ENCODE data around the gene OR52A1. TPM values are rescaled to one million over a fixed set of nuclear protein-coding genes. Genes with fewer than 3 reads are reported as not detected.
"Not testable (repeated sequence)": the region's sequence is repeated elsewhere in the genome, so short reads cannot be mapped to it uniquely, and the experiment has no call there.

OR52A1 gene
- total RNA-seq: not detected

DNA sequence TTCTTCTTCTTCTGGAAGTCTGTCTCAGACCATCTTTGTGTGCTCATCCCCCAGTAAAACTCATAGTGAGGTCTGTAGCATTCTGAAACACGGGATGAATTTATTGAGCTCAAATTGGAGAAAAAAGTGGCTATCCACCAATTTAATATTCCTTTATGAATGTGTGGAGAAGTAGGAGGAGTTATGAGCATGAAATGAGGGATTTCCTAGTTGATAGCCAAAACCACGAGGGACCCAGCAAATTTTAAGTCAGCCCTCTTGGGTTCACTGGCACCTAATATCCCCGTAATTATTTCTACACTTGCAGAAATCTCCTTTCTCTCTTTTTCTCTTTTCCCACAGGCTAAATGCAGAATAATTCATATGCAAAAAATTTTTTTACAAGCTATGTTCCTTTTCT lies at the start of gene OR52A1:
Gene OR52A1 (minus strand): TSS at position 101 of the 400 bp plus-strand sequence. CDS start 2,388 bp downstream, outside the sequence.
- Mint-ChIP-seq H3K9me3 (no peaks in the 10 kb centered on the region), H3K27ac (no peak within 1 kb of the TSS), H3K4me1 (no peaks in the 10 kb centered on the region), H3K27me3 (no peaks in the 10 kb centered on the region), H3K4me3 (no peak within 1 kb of the TSS), H3K36me3 (no peaks in the 10 kb centered on the region)
- ATAC-seq (ENCODE audit: low read depth) (no peak), DNase-seq (no peak)
- POLR2A ChIA-PET: no interaction called here

DNA sequence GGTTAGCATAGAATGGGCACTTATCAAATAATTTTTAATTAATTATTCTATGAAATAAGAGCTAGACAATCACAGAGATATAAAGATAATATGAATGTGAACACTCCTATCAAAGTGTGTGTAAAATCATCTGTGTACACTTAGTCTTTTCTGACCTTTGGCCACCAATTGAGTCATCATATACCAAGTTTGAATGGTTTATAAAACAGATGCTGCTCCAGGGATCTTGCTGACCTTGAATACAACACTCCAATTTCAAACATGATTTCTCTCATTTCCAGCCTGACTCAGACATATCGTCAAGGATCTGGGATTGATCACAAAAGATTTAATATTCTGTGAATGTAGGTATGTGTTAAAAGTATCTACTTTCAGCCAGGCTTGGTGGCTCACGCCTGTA lies 48.8 kb upstream of the OR52A1 start:
- Mint-ChIP-seq H3K4me1 (no peaks in the 10 kb centered on the region), H3K9me3 (no peaks in the 10 kb centered on the region), H3K4me3 (no peak overlapping the region), H3K27me3 (no peaks in the 10 kb centered on the region), H3K36me3 (no peaks in the 10 kb centered on the region), H3K27ac (no peak overlapping the region)
- ATAC-seq (ENCODE audit: low read depth) (no peak), DNase-seq (no peak)
- POLR2A ChIA-PET: no interaction called here

DNA sequence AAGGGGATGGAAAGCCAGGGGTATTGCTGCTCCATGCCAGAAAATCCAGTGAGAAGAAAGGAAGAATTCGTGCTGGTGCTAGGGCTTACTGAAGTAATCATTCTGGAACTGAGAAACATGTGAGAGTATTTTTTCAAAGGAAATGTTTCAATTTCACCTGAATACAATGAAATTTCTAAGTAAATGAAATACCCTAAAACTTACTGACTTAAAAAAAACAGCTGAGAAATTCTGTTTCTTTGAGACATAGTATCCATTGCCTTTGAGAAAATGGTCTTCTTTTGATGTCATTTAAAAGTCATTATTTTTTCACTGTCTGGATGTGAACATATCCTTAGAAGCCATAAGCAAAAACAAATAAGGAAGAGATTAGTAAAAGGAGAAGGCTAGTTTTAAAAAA lies 46.0 kb upstream of the OR52A1 start, which contains the start of gene OR51V1:
Gene OR51V1 (minus strand): TSS at position 101 of the 400 bp plus-strand sequence. CDS start 0 bp downstream, at position 101.
- Mint-ChIP-seq H3K9me3 (no peaks in the 10 kb centered on the region), H3K4me1 (no peaks in the 10 kb centered on the region), H3K4me3 (no peak within 1 kb of the TSS), H3K36me3 (no peaks in the 10 kb centered on the region), H3K27ac (no peak within 1 kb of the TSS), H3K27me3 (no peaks in the 10 kb centered on the region)
- POLR2A ChIA-PET: no interaction called here
- no peak for DNase-seq
- ATAC-seq (ENCODE audit: low read depth): no peak

DNA sequence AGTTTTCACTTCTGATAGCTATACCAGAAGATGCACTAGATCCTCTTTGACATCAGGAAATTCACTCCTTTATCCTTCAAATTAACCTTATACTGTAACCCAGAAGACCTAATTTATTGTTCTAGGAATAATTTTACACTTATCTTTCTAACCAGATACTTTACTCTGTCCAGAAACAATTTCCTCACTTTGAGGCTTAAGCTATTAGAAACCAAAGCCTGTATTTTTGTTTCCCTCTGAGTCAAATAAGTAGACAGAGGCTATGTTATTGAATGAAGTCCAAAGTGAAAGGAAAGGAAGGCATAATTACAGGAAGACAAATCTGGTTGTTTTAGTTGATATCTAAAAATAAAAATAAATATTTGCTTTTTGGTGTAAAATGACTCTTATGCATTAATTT lies 43.7 kb upstream of the OR52A1 start:
- Mint-ChIP-seq H3K9me3 (no peaks in the 10 kb centered on the region), H3K27me3 (no peaks in the 10 kb centered on the region), H3K36me3 (no peaks in the 10 kb centered on the region), H3K27ac (no peak overlapping the region), H3K4me3 (no peak overlapping the region), H3K4me1 (no peaks in the 10 kb centered on the region)
- POLR2A ChIA-PET: no interaction called here
- ATAC-seq (ENCODE audit: low read depth) (no peak), DNase-seq (no peak)

DNA sequence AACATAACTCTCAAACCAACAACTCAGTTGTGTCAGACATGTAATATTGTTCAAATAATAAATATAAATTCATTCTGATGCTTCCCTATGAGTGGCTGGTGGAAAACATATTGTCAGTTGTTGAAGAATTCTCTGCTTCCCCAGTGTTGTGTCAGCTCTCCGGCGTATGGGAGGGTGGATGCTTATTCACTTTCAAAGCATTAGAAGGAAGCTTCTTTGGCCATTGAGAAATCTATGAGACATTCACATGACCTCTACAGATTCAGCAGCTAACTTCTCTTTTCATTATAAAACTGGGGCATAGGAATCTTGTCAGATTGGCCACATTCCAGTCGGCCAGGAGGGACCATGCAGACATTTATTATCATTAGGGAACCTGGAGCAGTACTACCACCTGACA lies 43.0 kb upstream of the OR52A1 start:
- Mint-ChIP-seq H3K36me3 (no peaks in the 10 kb centered on the region), H3K27ac (no peak overlapping the region), H3K27me3 (no peaks in the 10 kb centered on the region), H3K4me1 (no peaks in the 10 kb centered on the region), H3K4me3 (no peak overlapping the region), H3K9me3 (no peaks in the 10 kb centered on the region)
- no peak for DNase-seq
- POLR2A ChIA-PET: no interaction called here
- no peak for ATAC-seq (ENCODE audit: low read depth)

DNA sequence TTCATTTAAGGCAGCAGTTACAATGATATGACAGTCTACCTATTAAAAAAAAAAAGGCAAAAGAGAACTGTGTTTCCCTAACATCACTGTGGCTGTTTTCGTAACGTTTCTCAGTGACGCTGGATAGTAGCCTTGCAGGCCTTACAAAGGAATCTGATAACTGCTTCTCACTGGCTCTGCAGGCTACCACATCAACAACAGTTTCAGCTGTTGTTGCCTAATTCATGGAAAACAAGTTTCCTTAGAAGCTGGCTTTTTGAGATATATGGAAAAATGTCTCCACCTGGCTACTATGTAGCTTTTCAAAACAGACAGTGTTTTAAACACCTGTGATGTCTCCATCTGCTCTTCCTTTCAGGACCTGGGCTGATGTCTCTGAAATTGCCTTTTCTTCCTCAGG lies 42.2 kb upstream of the OR52A1 start:
- no peak overlapping the region for H3K27ac Mint-ChIP-seq
- H3K36me3 Mint-ChIP-seq: no peaks in the 10 kb centered on the region
- no peaks in the 10 kb centered on the region for H3K4me1 Mint-ChIP-seq
- H3K27me3 Mint-ChIP-seq: no peaks in the 10 kb centered on the region
- ATAC-seq (ENCODE audit: low read depth) (no peak), DNase-seq (no peak)
- H3K4me3 Mint-ChIP-seq: no peak overlapping the region
- H3K9me3 Mint-ChIP-seq: no peaks in the 10 kb centered on the region
- POLR2A ChIA-PET: no interaction called here

DNA sequence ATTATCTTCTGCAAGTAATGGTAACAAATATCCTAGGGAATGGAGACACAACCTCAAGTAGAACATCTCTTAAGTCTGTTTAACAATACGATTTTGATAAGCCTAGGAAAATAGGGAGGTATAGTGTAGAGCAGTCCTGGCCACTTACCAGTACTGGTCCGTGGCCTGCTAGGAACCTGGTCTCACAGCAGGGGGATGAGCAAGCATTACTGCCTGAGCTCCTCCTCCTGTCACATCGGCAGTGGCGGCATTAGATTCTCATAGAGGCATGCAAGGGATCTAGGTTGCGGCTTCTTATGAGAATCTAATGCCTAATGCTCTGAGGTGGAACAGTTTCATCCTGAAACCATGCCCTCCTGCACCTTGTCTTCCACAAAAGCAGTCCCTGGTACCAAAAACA lies 41.5 kb upstream of the OR52A1 start:
- POLR2A ChIA-PET: no interaction called here
- H3K4me1 Mint-ChIP-seq: no peaks in the 10 kb centered on the region
- no peak overlapping the region for H3K4me3 Mint-ChIP-seq
- ATAC-seq (ENCODE audit: low read depth) (no peak), DNase-seq (no peak)
- no peaks in the 10 kb centered on the region for H3K36me3 Mint-ChIP-seq
- H3K27me3 Mint-ChIP-seq: no peaks in the 10 kb centered on the region
- H3K27ac Mint-ChIP-seq: no peak overlapping the region
- no peaks in the 10 kb centered on the region for H3K9me3 Mint-ChIP-seq

DNA sequence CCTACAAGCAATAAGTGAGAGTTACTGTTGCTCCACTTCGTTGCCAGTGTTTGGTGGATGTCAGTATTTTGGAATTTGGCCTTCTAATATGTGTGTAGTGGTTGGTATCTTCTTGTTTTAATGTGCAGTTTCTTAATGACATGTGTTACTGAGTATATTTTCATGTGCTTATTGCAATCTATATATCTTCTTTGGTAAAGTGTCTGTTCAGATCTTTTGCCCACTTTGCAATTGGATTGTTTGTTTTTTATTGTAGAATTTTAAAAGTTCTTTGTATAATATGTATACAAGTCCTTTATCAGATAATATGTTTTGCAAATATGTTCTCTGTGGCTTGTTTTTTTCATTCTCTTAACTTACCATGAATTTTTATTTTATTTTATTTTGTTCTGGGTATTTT lies 38.2 kb upstream of the OR52A1 start:
- H3K4me3 Mint-ChIP-seq: no peak overlapping the region
- no peaks in the 10 kb centered on the region for H3K4me1 Mint-ChIP-seq
- ATAC-seq (ENCODE audit: low read depth) (no peak), DNase-seq (no peak)
- H3K9me3 Mint-ChIP-seq: peaks cover 2% of the 10 kb centered on the region
- POLR2A ChIA-PET: no interaction called here
- no peaks in the 10 kb centered on the region for H3K27me3 Mint-ChIP-seq
- H3K36me3 Mint-ChIP-seq: no peaks in the 10 kb centered on the region
- H3K27ac Mint-ChIP-seq: no peak overlapping the region

DNA sequence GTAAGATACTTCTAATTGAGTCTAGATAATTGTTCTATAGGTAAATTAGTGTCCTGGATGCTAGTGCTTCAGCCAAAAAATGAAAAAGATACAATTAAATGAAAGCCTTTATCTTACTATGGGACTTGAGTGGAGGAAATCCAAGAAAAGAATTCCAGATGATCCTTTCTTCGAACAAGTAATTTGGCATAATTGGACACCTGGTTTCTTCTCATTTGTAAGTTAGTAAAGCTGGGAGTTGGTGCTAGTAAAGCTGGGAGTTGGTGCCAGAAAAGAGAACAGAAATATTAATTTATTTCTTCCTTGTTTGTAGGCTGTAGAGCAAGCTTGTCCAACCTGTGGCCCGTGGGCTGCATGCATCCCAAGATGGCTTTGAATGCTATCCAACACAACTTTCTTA lies 33.6 kb upstream of the OR52A1 start:
- Mint-ChIP-seq H3K27ac (no peak overlapping the region), H3K36me3 (no peaks in the 10 kb centered on the region), H3K4me1 (no peaks in the 10 kb centered on the region), H3K4me3 (no peak overlapping the region), H3K9me3 (peaks cover 2% of the 10 kb centered on the region), H3K27me3 (peaks cover 2% of the 10 kb centered on the region)
- no peak for ATAC-seq (ENCODE audit: low read depth)
- DNase-seq: no peak
- POLR2A ChIA-PET: no interaction called here

DNA sequence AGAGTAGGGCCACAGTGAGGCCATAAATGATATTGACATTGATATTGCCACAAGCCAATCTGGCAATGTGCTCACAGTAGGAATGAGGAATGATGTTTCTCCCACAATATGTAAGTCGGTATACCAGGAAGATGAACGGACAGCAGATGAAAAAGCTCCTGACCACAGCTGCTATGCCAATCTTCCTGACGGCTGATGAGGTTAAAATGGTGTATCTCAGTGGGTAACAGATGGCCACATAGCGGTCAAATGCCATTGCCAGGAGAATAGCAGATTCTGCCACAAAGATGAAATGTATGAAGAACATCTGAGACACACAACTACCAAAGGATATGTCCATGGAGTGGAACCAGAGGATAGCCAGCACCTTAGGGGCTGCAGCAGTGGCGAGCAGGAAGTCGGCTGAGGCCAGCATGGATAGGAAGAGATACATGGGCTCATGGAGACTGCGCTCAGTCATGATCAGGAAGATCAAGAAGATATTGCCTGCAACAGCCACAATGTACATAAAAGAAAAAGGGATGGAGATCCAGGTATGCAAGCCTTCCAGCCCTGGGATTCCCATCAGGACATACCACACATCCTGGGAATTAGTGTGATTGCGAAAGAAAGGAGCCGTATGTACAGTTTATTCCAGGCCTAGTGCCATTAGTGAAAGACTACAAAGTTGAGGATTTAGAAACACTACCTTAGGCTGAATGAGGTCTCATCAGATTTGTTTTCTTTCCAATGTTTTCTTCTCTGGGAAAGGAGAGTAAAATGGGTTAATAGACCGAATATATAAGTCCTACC lies 23.7 kb upstream of the OR52A1 start:
- H3K27me3 Mint-ChIP-seq: no peaks in the 10 kb centered on the region
- H3K4me3 Mint-ChIP-seq: no peak overlapping the region
- DNase-seq (no peak), ATAC-seq (ENCODE audit: low read depth) (no peak)
- POLR2A ChIA-PET: no interaction called here
- no peaks in the 10 kb centered on the region for H3K4me1 Mint-ChIP-seq
- no peaks in the 10 kb centered on the region for H3K36me3 Mint-ChIP-seq
- H3K9me3 Mint-ChIP-seq: no peaks in the 10 kb centered on the region
- no peak overlapping the region for H3K27ac Mint-ChIP-seq

DNA sequence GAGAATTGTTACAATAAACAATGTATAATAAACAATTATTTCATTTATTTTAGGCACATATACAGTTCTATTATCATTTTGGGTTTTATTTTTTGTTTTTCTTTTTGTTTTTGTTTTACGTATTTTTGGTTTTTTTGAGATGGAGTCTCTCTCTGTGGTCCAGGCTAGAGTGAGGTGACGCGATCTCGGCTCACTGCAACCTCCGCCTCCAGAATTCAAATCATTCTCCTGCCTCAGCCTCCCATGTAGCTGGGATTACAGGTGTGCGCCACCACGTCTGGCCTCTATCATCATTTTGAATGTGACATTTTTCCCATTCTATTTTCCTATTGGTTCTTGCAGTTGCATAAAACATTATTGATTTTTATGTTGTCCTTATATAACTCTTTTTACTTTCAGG lies 20.4 kb upstream of the OR52A1 start:
- ATAC-seq (ENCODE audit: low read depth): no peak
- Mint-ChIP-seq H3K4me1 (no peaks in the 10 kb centered on the region), H3K27ac (no peak overlapping the region), H3K4me3 (no peak overlapping the region), H3K36me3 (no peaks in the 10 kb centered on the region), H3K27me3 (no peaks in the 10 kb centered on the region), H3K9me3 (no peaks in the 10 kb centered on the region)
- POLR2A ChIA-PET: no interaction called here
- no peak for DNase-seq

DNA sequence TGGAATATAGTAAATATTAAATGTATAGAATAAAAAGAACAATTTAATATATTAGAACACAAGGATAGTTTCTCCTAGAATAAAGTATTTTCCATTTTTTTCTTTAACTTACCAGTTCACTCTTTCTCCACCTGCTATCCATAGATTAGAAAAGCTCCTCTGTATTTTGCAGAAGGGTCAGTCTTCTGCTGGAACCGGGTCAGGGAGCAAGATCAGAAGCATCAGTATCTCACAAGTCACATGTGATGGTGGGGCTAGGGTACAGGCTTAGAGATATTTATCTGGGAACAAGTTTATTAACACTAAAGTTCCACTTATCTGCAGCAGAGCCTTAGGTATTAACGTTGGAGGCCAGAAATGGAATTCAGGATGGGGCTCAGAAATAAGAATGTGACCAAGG lies 17.3 kb upstream of the OR52A1 start:
- H3K36me3 Mint-ChIP-seq: no peaks in the 10 kb centered on the region
- H3K27ac Mint-ChIP-seq: no peak overlapping the region
- POLR2A ChIA-PET: no interaction called here
- ATAC-seq (ENCODE audit: low read depth): no peak
- no peaks in the 10 kb centered on the region for H3K9me3 Mint-ChIP-seq
- no peaks in the 10 kb centered on the region for H3K4me1 Mint-ChIP-seq
- no peaks in the 10 kb centered on the region for H3K27me3 Mint-ChIP-seq
- no peak for DNase-seq
- H3K4me3 Mint-ChIP-seq: no peak overlapping the region

DNA sequence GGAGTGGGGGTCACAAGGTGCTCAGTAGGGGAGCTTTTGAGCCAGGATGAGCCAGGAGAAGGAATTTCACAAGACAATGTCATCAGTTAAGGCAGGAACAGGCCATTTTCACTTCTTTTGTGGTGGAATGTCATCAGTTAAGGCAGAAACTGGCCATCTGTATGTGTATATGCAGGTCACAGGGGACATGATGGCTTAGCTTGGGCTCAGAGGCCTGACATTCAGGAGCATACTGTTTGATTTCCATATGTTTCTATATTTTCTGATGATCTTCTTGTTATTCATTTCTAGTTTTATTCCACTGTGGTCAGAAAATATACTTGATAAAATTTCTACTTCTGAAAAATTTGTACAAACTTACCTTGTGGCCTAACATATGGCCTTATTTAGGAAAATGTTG lies 11.3 kb upstream of the OR52A1 start:
- H3K27ac Mint-ChIP-seq; H3K4me1 Mint-ChIP-seq; H3K4me3 Mint-ChIP-seq; ATAC-seq (ENCODE audit: low read depth); H3K27me3 Mint-ChIP-seq; H3K9me3 Mint-ChIP-seq; DNase-seq; POLR2A ChIA-PET; H3K36me3 Mint-ChIP-seq: not testable (repeated sequence)

DNA sequence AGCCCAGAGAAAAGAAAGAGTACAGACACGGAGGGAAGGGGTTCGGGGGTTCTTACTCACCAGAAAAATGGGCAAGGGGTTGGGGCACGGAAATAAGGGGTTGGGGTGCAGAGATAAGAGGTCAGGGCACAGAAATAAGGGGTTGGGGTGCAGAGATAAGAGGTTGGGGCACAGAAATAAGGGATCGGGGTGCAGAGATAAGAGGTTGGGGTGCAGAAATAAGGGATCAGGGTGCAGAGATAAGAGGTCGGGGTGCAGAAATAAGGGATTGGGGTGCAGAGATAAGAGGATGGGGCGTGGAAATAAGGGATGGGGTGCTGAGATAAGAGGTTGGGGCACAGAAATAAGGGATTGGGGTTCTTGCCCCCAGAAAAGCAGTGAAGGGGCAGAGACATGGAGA lies 10.2 kb upstream of the OR52A1 start:
- H3K27ac Mint-ChIP-seq; DNase-seq; H3K27me3 Mint-ChIP-seq; H3K4me3 Mint-ChIP-seq; H3K9me3 Mint-ChIP-seq; POLR2A ChIA-PET; ATAC-seq (ENCODE audit: low read depth); H3K4me1 Mint-ChIP-seq; H3K36me3 Mint-ChIP-seq: not testable (repeated sequence)

DNA sequence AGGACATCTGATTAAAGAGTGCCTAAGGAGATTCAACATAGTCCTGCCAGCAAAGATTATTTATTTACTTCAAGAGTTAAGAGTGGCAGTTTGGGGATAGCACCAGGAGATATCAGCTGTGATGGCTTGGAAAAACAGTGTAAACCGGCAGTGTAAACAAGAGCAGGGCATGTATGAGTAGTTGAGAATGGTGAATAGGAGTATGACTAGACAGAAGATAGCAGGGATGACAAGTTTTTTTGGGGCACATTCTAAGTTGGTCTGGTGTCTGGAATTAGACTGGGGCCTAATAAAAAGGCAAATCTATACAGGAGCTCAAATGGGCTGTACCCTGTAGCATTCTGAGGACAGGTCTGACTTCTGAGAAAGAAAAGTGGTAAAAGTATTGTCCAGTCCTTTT lies 6.5 kb upstream of the OR52A1 start:
- DNase-seq; H3K4me3 Mint-ChIP-seq; H3K4me1 Mint-ChIP-seq; ATAC-seq (ENCODE audit: low read depth); H3K36me3 Mint-ChIP-seq; H3K27ac Mint-ChIP-seq; H3K9me3 Mint-ChIP-seq; H3K27me3 Mint-ChIP-seq; POLR2A ChIA-PET: not testable (repeated sequence)
